Stimulated activated naive B cell treated with anti-CD40 and anti-IgM and Interleukin-4, amounts not matched to agents 10 μg/mL and 1 μg/mL and 100 μg/mL, for 72 hours (primary cell): ENCODE data around the gene ELAVL2.

Source experiments
- ATAC-seq, 2 donors: fragments of 150-1000 bp; cut with Tn5 transposase; replicated peaks; 2 replicates each; pipeline ENCODE4 v1.10.0; 2021; ENCODE audit warnings: moderate library complexity in 1 of 2
- DNase-seq: peaks from one replicate; pipeline ENCODE4 v3.0.0; 2021
- H3K27ac Mint-ChIP-seq: one replicate; pipeline ENCODE4 v1.8.0; 2022; ENCODE audit warnings: mild to moderate bottlenecking, mixed read lengths
- H3K27me3 Mint-ChIP-seq, 2 donors: one replicate each; pipeline ENCODE4 v1.8.0; 2022; ENCODE audit warnings: mixed read lengths in 2 of 2
- H3K36me3 Mint-ChIP-seq, 2 donors: one replicate each; pipeline ENCODE4 v1.8.0; 2022; ENCODE audit warnings: mixed read lengths in 2 of 2, mild to moderate bottlenecking in 1 of 2
- H3K4me1 Mint-ChIP-seq, 2 donors: one replicate each; pipeline ENCODE4 v1.8.0; 2022; ENCODE audit warnings: mixed read lengths in 2 of 2, mild to moderate bottlenecking in 1 of 2
- H3K4me3 Mint-ChIP-seq, 2 donors: one replicate each; pipeline ENCODE4 v1.8.0; 2022; ENCODE audit warnings: mild to moderate bottlenecking in 2 of 2, mixed read lengths in 2 of 2, moderate library complexity in 1 of 2
- H3K9me3 Mint-ChIP-seq, 2 donors: one replicate each; pipeline ENCODE4 v1.8.0; 2022; ENCODE audit warnings: mixed read lengths in 2 of 2, mild to moderate bottlenecking in 1 of 2

Gene ELAVL2

GRCh38 chr9:23801523-23801922, 24.5 kb downstream of the ELAVL2 start:
- H3K9me3 Mint-ChIP-seq = no peaks in the 10 kb centered on the region
- H3K4me3 Mint-ChIP-seq = no peak overlapping the region
- H3K4me1 Mint-ChIP-seq = no peaks in the 10 kb centered on the region
- no peak overlapping the region for H3K27ac Mint-ChIP-seq
- H3K36me3 Mint-ChIP-seq = no peaks in the 10 kb centered on the region
- H3K27me3 Mint-ChIP-seq = no peaks in the 10 kb centered on the region
- ATAC-seq = no peak
- no peak for DNase-seq

GRCh38 chr9:23799521-23799920, 26.5 kb downstream of the ELAVL2 start:
- Mint-ChIP-seq H3K4me1 (no peaks in the 10 kb centered on the region), H3K27me3 (no peaks in the 10 kb centered on the region), H3K4me3 (no peak overlapping the region), H3K27ac (no peak overlapping the region), H3K9me3 (no peaks in the 10 kb centered on the region), H3K36me3 (no peaks in the 10 kb centered on the region)
- DNase-seq = no peak
- ATAC-seq = no peak

- Mint-ChIP-seq H3K4me1 (no peaks in the 10 kb centered on the region), H3K27me3 (no peaks in the 10 kb centered on the region), H3K36me3 (no peaks in the 10 kb centered on the region), H3K4me3 (no peak overlapping the region), H3K9me3 (no peaks in the 10 kb centered on the region), H3K27ac (no peak overlapping the region)
- ATAC-seq (no peak), DNase-seq (no peak)
These were observed 27.7 kb downstream of the ELAVL2 start for GRCh38 chr9:23798325-23798724.

- H3K9me3 Mint-ChIP-seq = no peaks in the 10 kb centered on the region
- no peak overlapping the region for H3K27ac Mint-ChIP-seq
- no peaks in the 10 kb centered on the region for H3K36me3 Mint-ChIP-seq
- ATAC-seq (no peak), DNase-seq (no peak)
- H3K27me3 Mint-ChIP-seq = no peaks in the 10 kb centered on the region
- H3K4me3 Mint-ChIP-seq = no peak overlapping the region
- H3K4me1 Mint-ChIP-seq = no peaks in the 10 kb centered on the region
These were observed 29.8 kb downstream of the ELAVL2 start for GRCh38 chr9:23796209-23796608.

GRCh38 chr9:23790351-23791260, 35.4 kb downstream of the ELAVL2 start:
- Mint-ChIP-seq H3K36me3 (no peaks in the 10 kb centered on the region), H3K9me3 (peaks cover 0 to 3% of the 10 kb centered on the region in 2 donors), H3K4me1 (no peaks in the 10 kb centered on the region), H3K27ac (no peak overlapping the region), H3K27me3 (no peaks in the 10 kb centered on the region), H3K4me3 (no peak overlapping the region)
- ATAC-seq (no peak), DNase-seq (no peak)

- no peak for DNase-seq
- peaks cover 0 to 3% of the 10 kb centered on the region in 2 donors for H3K9me3 Mint-ChIP-seq
- H3K36me3 Mint-ChIP-seq = no peaks in the 10 kb centered on the region
- no peak for ATAC-seq
- no peak overlapping the region for H3K4me3 Mint-ChIP-seq
- no peak overlapping the region for H3K27ac Mint-ChIP-seq
- H3K4me1 Mint-ChIP-seq = no peaks in the 10 kb centered on the region
- no peaks in the 10 kb centered on the region for H3K27me3 Mint-ChIP-seq
These were observed 36.3 kb downstream of the ELAVL2 start for GRCh38 chr9:23789529-23790254.

GRCh38 chr9:23784962-23785361, 41.1 kb downstream of the ELAVL2 start:
- H3K9me3 Mint-ChIP-seq = peaks cover 2 to 4% of the 10 kb centered on the region in 2 donors
- H3K4me3 Mint-ChIP-seq = no peak overlapping the region
- ATAC-seq = no peak
- H3K27ac Mint-ChIP-seq = no peak overlapping the region
- H3K36me3 Mint-ChIP-seq = no peaks in the 10 kb centered on the region
- H3K27me3 Mint-ChIP-seq = no peaks in the 10 kb centered on the region
- H3K4me1 Mint-ChIP-seq = no peaks in the 10 kb centered on the region
- DNase-seq = no peak

- Mint-ChIP-seq H3K9me3 (peaks cover 2 to 4% of the 10 kb centered on the region in 2 donors), H3K27ac (no peak overlapping the region)
- no peak for ATAC-seq
These were observed 42.5 kb downstream of the ELAVL2 start for GRCh38 chr9:23783509-23783908.

GRCh38 chr9:23779220-23779619, 46.8 kb downstream of the ELAVL2 start:
- H3K4me3 Mint-ChIP-seq = no peak overlapping the region
- H3K27me3 Mint-ChIP-seq = no peaks in the 10 kb centered on the region
- peaks cover 4 to 8% of the 10 kb centered on the region in 2 donors for H3K9me3 Mint-ChIP-seq
- no peak for DNase-seq
- ATAC-seq = no peak
- no peak overlapping the region for H3K27ac Mint-ChIP-seq
- H3K4me1 Mint-ChIP-seq = no peaks in the 10 kb centered on the region
- H3K36me3 Mint-ChIP-seq = no peaks in the 10 kb centered on the region

More at GRCh38 chr9:23783509-23783908, 42.5 kb downstream of the ELAVL2 start:
- no peaks in the 10 kb centered on the region for H3K27me3 Mint-ChIP-seq
- no peak for DNase-seq
- no peaks in the 10 kb centered on the region for H3K36me3 Mint-ChIP-seq
- no peaks in the 10 kb centered on the region for H3K4me1 Mint-ChIP-seq
- H3K4me3 Mint-ChIP-seq = no peak overlapping the region

GRCh38 chr9:23777328-23777727, 48.7 kb downstream of the ELAVL2 start:
- H3K27me3 Mint-ChIP-seq = no peaks in the 10 kb centered on the region

GRCh38 chr9:23775549-23775948, 50.5 kb downstream of the ELAVL2 start:
- H3K4me1 Mint-ChIP-seq = no peaks in the 10 kb centered on the region
- no peak for ATAC-seq
- no peak for DNase-seq

More at GRCh38 chr9:23777328-23777727, 48.7 kb downstream of the ELAVL2 start:
- Mint-ChIP-seq H3K9me3 (peaks cover 1 to 4% of the 10 kb centered on the region in 2 donors), H3K36me3 (no peaks in the 10 kb centered on the region), H3K4me1 (no peaks in the 10 kb centered on the region), H3K4me3 (no peak overlapping the region), H3K27ac (no peak overlapping the region)
- ATAC-seq (no peak), DNase-seq (no peak)

GRCh38 chr9:23774266-23774665, 51.8 kb downstream of the ELAVL2 start:
- ATAC-seq = no peak
- H3K4me1 Mint-ChIP-seq = no peaks in the 10 kb centered on the region
- peaks cover 1 to 4% of the 10 kb centered on the region in 2 donors for H3K9me3 Mint-ChIP-seq
- DNase-seq = no peak
- no peaks in the 10 kb centered on the region for H3K36me3 Mint-ChIP-seq
- H3K27me3 Mint-ChIP-seq = no peaks in the 10 kb centered on the region
- no peak overlapping the region for H3K27ac Mint-ChIP-seq
- no peak overlapping the region for H3K4me3 Mint-ChIP-seq

More at GRCh38 chr9:23775549-23775948, 50.5 kb downstream of the ELAVL2 start:
- Mint-ChIP-seq H3K9me3 (peaks cover 1 to 4% of the 10 kb centered on the region in 2 donors), H3K27ac (no peak overlapping the region), H3K4me3 (no peak overlapping the region), H3K27me3 (no peaks in the 10 kb centered on the region), H3K36me3 (no peaks in the 10 kb centered on the region)

- no peaks in the 10 kb centered on the region for H3K4me1 Mint-ChIP-seq
- peaks cover 0 to 4% of the 10 kb centered on the region in 2 donors for H3K9me3 Mint-ChIP-seq
- H3K27ac Mint-ChIP-seq = no peak overlapping the region
These were observed 53.7 kb downstream of the ELAVL2 start for GRCh38 chr9:23772385-23772783.

GRCh38 chr9:23771746-23772384, 54.2 kb downstream of the ELAVL2 start:
- H3K27me3 Mint-ChIP-seq = no peaks in the 10 kb centered on the region
- no peaks in the 10 kb centered on the region for H3K36me3 Mint-ChIP-seq
- ATAC-seq (no peak), DNase-seq (no peak)
- no peak overlapping the region for H3K4me3 Mint-ChIP-seq
- H3K9me3 Mint-ChIP-seq = peaks cover 0 to 4% of the 10 kb centered on the region in 2 donors
- no peak overlapping the region for H3K27ac Mint-ChIP-seq
- no peaks in the 10 kb centered on the region for H3K4me1 Mint-ChIP-seq

More at GRCh38 chr9:23772385-23772783, 53.7 kb downstream of the ELAVL2 start:
- ATAC-seq = no peak
- Mint-ChIP-seq H3K4me3 (no peak overlapping the region), H3K27me3 (no peaks in the 10 kb centered on the region), H3K36me3 (no peaks in the 10 kb centered on the region)
- no peak for DNase-seq
